Aorta (tissue), 5 donors: Measurements from ENCODE around the gene DNAJB13. TPM values are rescaled to one million over a fixed set of nuclear protein-coding genes. Genes with fewer than 3 reads are reported as not detected.
"Not testable (repeated sequence)": the region's sequence is repeated elsewhere in the genome, so short reads cannot be mapped to it uniquely, and the experiment has no call there.

Experiments
- ATAC-seq: fragments of 200-7000 bp; cut with Tn5 transposase; one replicate; pipeline ENCODE4 v1.9.1; 2022; ENCODE audit warnings: moderate library complexity; ENCODE audit not compliant: low FRiP score
- DNase-seq, 2 donors: peaks; one replicate each; pipeline ENCODE4 v3.0.0-alpha.2; 2020
- H3K27ac ChIP-seq, 2 donors: one replicate each; pipeline ENCODE4 v1.5.1; 2013; ENCODE audit warnings: low read length in 2 of 2, mild to moderate bottlenecking in 2 of 2, moderate library complexity in 2 of 2, control low read depth in 1 of 2, inconsistent platforms in 1 of 2, low read depth in 1 of 2
- H3K27me3 ChIP-seq, 2 donors: one replicate each; pipeline ENCODE4 v1.6.1; 2013; ENCODE audit warnings: control low read depth in 1 of 2, low read length in 1 of 2, mild to moderate bottlenecking in 1 of 2, moderate library complexity in 1 of 2; ENCODE audit not compliant: insufficient read depth in 2 of 2, control insufficient read depth in 1 of 2
- H3K36me3 ChIP-seq, 2 donors: one replicate each; pipeline ENCODE4 v1.6.1; 2013; ENCODE audit warnings: control low read depth in 1 of 2, low read length in 1 of 2, mild to moderate bottlenecking in 1 of 2; ENCODE audit not compliant: insufficient read depth in 2 of 2, control insufficient read depth in 1 of 2
- H3K4me1 ChIP-seq, 2 donors: one replicate each; pipeline ENCODE4 v1.6.1; 2013; ENCODE audit warnings: low read length in 2 of 2, control low read depth in 1 of 2, mild to moderate bottlenecking in 1 of 2, moderate library complexity in 1 of 2; ENCODE audit not compliant: insufficient read depth in 2 of 2, control insufficient read depth in 1 of 2
- H3K4me3 ChIP-seq, 2 donors: one replicate each; pipeline ENCODE4 v1.5.1; 2013; ENCODE audit warnings: low read length in 2 of 2, control low read depth in 1 of 2, mild to moderate bottlenecking in 1 of 2
- H3K9me3 ChIP-seq: one replicate; pipeline ENCODE4 v1.6.1; 2013; ENCODE audit warnings: mild to moderate bottlenecking, low read length; ENCODE audit not compliant: control insufficient read depth
- WGBS, 2 donors: extraction: QIAGEN DNeasy Blood & Tissue Kit; methylation state at CpG; one replicate each; pipeline ENCODE4 v1.1.7; 2013; 5-methylcytosine and 5-hydroxymethylcytosine counted together
- intact Hi-C, 2 donors: fragments of 100-400 bp; cut with DNase I; formaldehyde crosslinking; loops; one replicate each; pipeline versions ENCODE4 v1.14.2 to v1.15.0; 2022
- polyA plus RNA-seq, 2 donors: library from polyadenylated mRNA; stranded (reverse); fragments of 200-250 nt; gene quantifications; one replicate each; pipeline ENCODE4 v1.2.3, GENCODE V29; 2013
- total RNA-seq, 2 donors: library from RNA; stranded (reverse); fragmentation: NEBNext Ultra II Directional; extraction: Animal tissue kit (Norgen Biotek cat#: 25700); gene quantifications; one replicate each; pipeline ENCODE4 v1.2.1, GENCODE V29; 2021
- donor health status: healthy with polysubstance abuse.
- donor health status: Bipolar disorder and iron deficiency.
- donor health status: DM: no; HTN: no; CAD: no.
- donor health status: DM: no; HTN: no; CAD: no.
- donor health status: DM: yes; HTN: yes; CAD: no.

DNAJB13 gene
- total and polyA plus RNA-seq, 4 donors: not detected

- Histone ChIP-seq H3K36me3 (peaks cover 0 to 18% of the 10 kb centered on the region in 2 donors), H3K4me3 (no peak overlapping the region), H3K27me3 (no peaks in the 10 kb centered on the region), H3K9me3 (no peaks in the 10 kb centered on the region), H3K4me1 (no peaks in the 10 kb centered on the region), H3K27ac (no peak overlapping the region)
- DNase-seq (no peak), ATAC-seq (no peak)
- WGBS, 2 donors: 60 to 63% methylated on average over 7 of the region's 7 CpGs
- intact Hi-C loops: no loop called here
These were observed 19.7 kb upstream of the DNAJB13 start for GRCh38 chr11:73931039-73931645.

- Histone ChIP-seq H3K4me3 (no peak overlapping the region), H3K27me3 (no peaks in the 10 kb centered on the region), H3K36me3 (peaks cover 0 to 18% of the 10 kb centered on the region in 2 donors), H3K27ac (no peak overlapping the region), H3K4me1 (no peaks in the 10 kb centered on the region), H3K9me3 (no peaks in the 10 kb centered on the region)
- 92 to 93% methylated on average over 6 of the region's 6 CpGs for WGBS, 2 donors
- no peak for DNase-seq
- intact Hi-C loops: no loop called here
- no peak for ATAC-seq
These were observed 18.9 kb upstream of the DNAJB13 start for GRCh38 chr11:73931951-73932350.

- H3K27me3 ChIP-seq: no peaks in the 10 kb centered on the region
- intact Hi-C loops: no loop called here
- H3K36me3 ChIP-seq: peaks cover 0 to 12% of the 10 kb centered on the region in 2 donors
- H3K27ac ChIP-seq: no peak overlapping the region
- DNase-seq (no peak), ATAC-seq (no peak)
- no peak overlapping the region for H3K4me3 ChIP-seq
- WGBS, 2 donors: 69 to 77% methylated on average over 7 of the region's 7 CpGs
- no peaks in the 10 kb centered on the region for H3K9me3 ChIP-seq
- no peaks in the 10 kb centered on the region for H3K4me1 ChIP-seq
These were observed 18.0 kb upstream of the DNAJB13 start for GRCh38 chr11:73932781-73933180.

GRCh38 chr11:73936047-73936446 lies 14.8 kb upstream of the DNAJB13 start:
- H3K36me3 ChIP-seq, ATAC-seq, H3K27me3 ChIP-seq, H3K4me1 ChIP-seq, H3K27ac ChIP-seq, H3K9me3 ChIP-seq, intact Hi-C loops, DNase-seq, H3K4me3 ChIP-seq: not testable (repeated sequence)
- WGBS, 2 donors: 90 to 96% methylated on average over 5 to 19 of the region's 25 CpGs

GRCh38 chr11:73939096-73939495 lies 11.7 kb upstream of the DNAJB13 start:
- DNase-seq (no peak), ATAC-seq (no peak)
- H3K9me3 ChIP-seq: no peaks in the 10 kb centered on the region
- H3K4me1 ChIP-seq: no peaks in the 10 kb centered on the region
- H3K4me3 ChIP-seq: no peak overlapping the region
- WGBS, 2 donors: 39 to 42% methylated on average over 4 of the region's 4 CpGs
- H3K27me3 ChIP-seq: no peaks in the 10 kb centered on the region
- H3K27ac ChIP-seq: no peak overlapping the region
- intact Hi-C loops: no loop called here
- peaks cover 0 to 2% of the 10 kb centered on the region in 2 donors for H3K36me3 ChIP-seq

GRCh38 chr11:73940801-73941570 lies 9.8 kb upstream of the DNAJB13 start:
- H3K27ac ChIP-seq: no peak overlapping the region
- no peak for DNase-seq
- intact Hi-C loops: no loop called here
- no peaks in the 10 kb centered on the region for H3K4me1 ChIP-seq
- no peak overlapping the region for H3K4me3 ChIP-seq
- H3K36me3 ChIP-seq: no peaks in the 10 kb centered on the region
- WGBS, 2 donors: 80 to 81% methylated on average over 9 of the region's 9 CpGs
- no peak for ATAC-seq
- H3K9me3 ChIP-seq: no peaks in the 10 kb centered on the region
- H3K27me3 ChIP-seq: no peaks in the 10 kb centered on the region

- Histone ChIP-seq H3K4me1 (no peaks in the 10 kb centered on the region), H3K36me3 (no peaks in the 10 kb centered on the region), H3K4me3 (no peak overlapping the region), H3K27me3 (no peaks in the 10 kb centered on the region), H3K27ac (no peak overlapping the region), H3K9me3 (no peaks in the 10 kb centered on the region)
- DNase-seq (no peak), ATAC-seq (no peak)
- intact Hi-C loops: no loop called here
- WGBS, 2 donors: 96 to 100% methylated on average over 1 of the region's 1 CpG
These were observed 8.8 kb upstream of the DNAJB13 start for GRCh38 chr11:73942010-73942409.

- no peaks in the 10 kb centered on the region for H3K36me3 ChIP-seq
- 32 to 40% methylated on average over 6 of the region's 6 CpGs for WGBS, 2 donors
- no peak overlapping the region for H3K4me3 ChIP-seq
- ATAC-seq: no peak
- H3K4me1 ChIP-seq: no peaks in the 10 kb centered on the region
- H3K27ac ChIP-seq: no peak overlapping the region
- no peaks in the 10 kb centered on the region for H3K9me3 ChIP-seq
- H3K27me3 ChIP-seq: no peaks in the 10 kb centered on the region
- DNase-seq: no peak
- intact Hi-C loops: no loop called here
These were observed 6.7 kb upstream of the DNAJB13 start for GRCh38 chr11:73944085-73944484.

- ATAC-seq (no peak), DNase-seq (no peak)
- no peaks in the 10 kb centered on the region for H3K9me3 ChIP-seq
- no peak overlapping the region for H3K4me3 ChIP-seq
- H3K4me1 ChIP-seq: no peaks in the 10 kb centered on the region
- intact Hi-C loops: no loop called here
- H3K36me3 ChIP-seq: no peaks in the 10 kb centered on the region
- H3K27ac ChIP-seq: no peak overlapping the region
- no peaks in the 10 kb centered on the region for H3K27me3 ChIP-seq
- WGBS, 2 donors: 84 to 87% methylated on average over 10 of the region's 10 CpGs
These were observed 5.9 kb upstream of the DNAJB13 start for GRCh38 chr11:73944901-73945300.
